T-helper 22 cell (primary cell): Measurements from ENCODE around the gene PHKG1.
"Not testable (repeated sequence)": the region's sequence is repeated elsewhere in the genome, so short reads cannot be mapped to it uniquely, and the experiment has no call there.

ENCODE experiments used
- DNase-seq: peaks from one replicate; pipeline ENCODE4 v3.0.0-alpha.2; 2020; ENCODE audit warnings: low read depth

The PHKG1 gene

GRCh38 chr7:56083150-56083785, 9.5 kb downstream of the PHKG1 start:
- DNase-seq, result no peak

GRCh38 chr7:56081626-56082340, 11.0 kb downstream of the PHKG1 start:
- no peak for DNase-seq

GRCh38 chr7:56080726-56081435, 11.9 kb downstream of the PHKG1 start:
- DNase-seq, result not testable (repeated sequence)

GRCh38 chr7:56079450-56080185, 13.1 kb downstream of the PHKG1 start:
- no peak for DNase-seq

- no peak for DNase-seq
These were observed 14.6 kb downstream of the PHKG1 start for GRCh38 chr7:56078196-56078595.

GRCh38 chr7:56077681-56078080, 15.1 kb downstream of the PHKG1 start:
- no peak for DNase-seq

GRCh38 chr7:56074371-56074791, 18.4 kb downstream of the PHKG1 start:
- DNase-seq, result peak; percentile 29

- not testable (repeated sequence) for DNase-seq
These were observed 26.4 kb downstream of the PHKG1 start for GRCh38 chr7:56066376-56066775.

GRCh38 chr7:56063882-56064625, 28.7 kb downstream of the PHKG1 start, which contains the start of gene SUMF2:
Gene SUMF2 (plus strand): TSS chr7:56064286. CDS start chr7:56064312, 26 bp downstream.
- DNase-seq, result peak; percentile 82

GRCh38 chr7:56063500-56063881, 29.3 kb downstream of the PHKG1 start:
- DNase-seq, result no peak

GRCh38 chr7:56062382-56062781, 30.4 kb downstream of the PHKG1 start:
- DNase-seq, result no peak

GRCh38 chr7:56053993-56054392, 38.8 kb downstream of the PHKG1 start:
- no peak for DNase-seq

- no peak for DNase-seq
These were observed 39.4 kb downstream of the PHKG1 start for GRCh38 chr7:56053379-56053778.

- DNase-seq, result peak; percentile 89
These were observed 41.2 kb downstream of the PHKG1 start, which contains the start of the genes CCT6A and PSPH for GRCh38 chr7:56051339-56052191. Gene CCT6A (plus strand): TSS chr7:56051765. CDS start chr7:56051849, 84 bp downstream. Gene PSPH (minus strand): TSS chr7:56051444. CDS start chr7:56021212, 30,232 bp downstream.

GRCh38 chr7:56051053-56051338, 41.8 kb downstream of the PHKG1 start:
- DNase-seq, result no peak

- DNase-seq, result not testable (repeated sequence)
These were observed 44.0 kb downstream of the PHKG1 start for GRCh38 chr7:56048763-56049162.

GRCh38 chr7:56048245-56048644, 44.5 kb downstream of the PHKG1 start:
- DNase-seq, result no peak

GRCh38 chr7:56047446-56048116, 45.2 kb downstream of the PHKG1 start:
- DNase-seq, result not testable (repeated sequence)

GRCh38 chr7:56046721-56047445, 45.9 kb downstream of the PHKG1 start:
- DNase-seq, result no peak
